GM10847 (cell line): ENCODE results near the gene STARD5.
A peak's percentile ranks its signal among the peaks of the same experiment; 100 is the strongest.

Experiments used
- POLR2A ChIP-seq: IDR thresholded peaks from 2 replicates; pipeline ENCODE4 v1.6.1; 2011; ENCODE audit not compliant: insufficient read length; ENCODE audit errors: extremely low read depth

The STARD5 gene

GRCh38 chr15:81303244-81304225 lies 20.4 kb downstream of the STARD5 start:
- TF ChIP-seq POLR2A = no peak

DNA sequence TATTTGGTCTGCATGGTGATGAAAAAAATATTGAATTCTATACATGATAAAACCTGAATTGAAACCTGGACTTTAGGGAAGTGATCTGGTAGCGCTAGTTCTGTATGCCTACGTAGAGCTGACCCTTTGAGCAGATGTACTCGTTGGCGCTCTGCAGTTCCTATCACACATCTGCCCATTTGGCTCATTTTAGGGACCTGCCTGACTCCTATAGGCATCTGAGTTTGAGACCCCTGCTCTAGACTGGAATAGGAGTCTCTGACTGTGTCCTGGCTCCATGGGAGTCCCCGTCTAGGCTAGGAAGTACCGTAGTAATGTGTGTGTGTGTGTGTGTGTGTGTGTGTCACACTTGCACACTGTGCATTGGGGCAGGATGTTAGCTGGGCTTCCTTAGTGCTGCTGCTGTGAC lies 21.2 kb downstream of the STARD5 start:
- TF ChIP-seq POLR2A = no peak

DNA sequence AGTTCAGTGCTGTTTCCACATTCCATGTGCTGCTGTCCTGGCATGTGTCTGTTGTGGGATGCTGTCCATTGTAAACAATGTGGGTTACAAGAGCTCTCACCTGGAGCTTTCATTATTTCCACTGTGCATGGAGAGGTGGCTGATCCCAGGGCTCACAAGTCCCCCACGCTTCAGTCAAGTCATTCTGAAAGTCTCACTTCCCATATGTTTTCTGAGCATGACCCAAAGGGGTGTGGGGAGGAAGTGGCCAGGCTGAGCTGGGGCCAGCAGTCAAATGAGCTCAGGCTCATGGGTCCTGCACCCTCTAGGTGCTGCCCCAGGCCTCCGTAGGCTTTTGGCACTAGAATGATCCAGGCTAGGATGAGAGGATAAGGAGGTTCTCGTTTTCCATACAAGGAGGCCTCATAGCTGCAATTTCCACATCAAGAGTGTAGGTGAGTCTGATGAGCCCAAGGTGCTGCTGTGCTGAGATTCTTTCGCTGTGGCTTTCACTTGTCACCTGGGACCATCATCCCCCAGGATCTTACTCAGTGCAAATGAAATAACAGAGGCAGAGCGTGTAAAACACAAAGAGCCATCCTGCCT lies 22.0 kb downstream of the STARD5 start:
- TF ChIP-seq POLR2A = no peak

DNA sequence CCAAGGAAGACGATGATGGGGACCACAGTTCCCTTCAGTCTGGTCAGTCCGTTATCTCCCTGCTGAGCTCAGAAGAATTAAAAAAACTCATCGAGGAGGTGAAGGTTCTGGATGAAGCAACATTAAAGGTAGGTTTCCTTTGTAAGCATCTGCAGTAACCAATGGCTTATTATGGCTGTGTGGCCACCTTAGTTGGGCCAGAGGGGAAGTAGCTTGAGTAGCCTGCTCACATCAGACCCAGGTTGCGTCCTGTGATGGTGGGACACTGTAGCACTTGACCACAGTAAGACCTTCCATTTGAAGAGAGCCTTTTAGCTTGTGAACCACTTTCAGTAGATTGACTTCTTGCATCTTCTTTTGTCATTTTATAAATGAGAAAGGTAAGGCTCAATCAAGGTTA lies 22.6 kb downstream of the STARD5 start:
- TF ChIP-seq POLR2A = no peak

DNA sequence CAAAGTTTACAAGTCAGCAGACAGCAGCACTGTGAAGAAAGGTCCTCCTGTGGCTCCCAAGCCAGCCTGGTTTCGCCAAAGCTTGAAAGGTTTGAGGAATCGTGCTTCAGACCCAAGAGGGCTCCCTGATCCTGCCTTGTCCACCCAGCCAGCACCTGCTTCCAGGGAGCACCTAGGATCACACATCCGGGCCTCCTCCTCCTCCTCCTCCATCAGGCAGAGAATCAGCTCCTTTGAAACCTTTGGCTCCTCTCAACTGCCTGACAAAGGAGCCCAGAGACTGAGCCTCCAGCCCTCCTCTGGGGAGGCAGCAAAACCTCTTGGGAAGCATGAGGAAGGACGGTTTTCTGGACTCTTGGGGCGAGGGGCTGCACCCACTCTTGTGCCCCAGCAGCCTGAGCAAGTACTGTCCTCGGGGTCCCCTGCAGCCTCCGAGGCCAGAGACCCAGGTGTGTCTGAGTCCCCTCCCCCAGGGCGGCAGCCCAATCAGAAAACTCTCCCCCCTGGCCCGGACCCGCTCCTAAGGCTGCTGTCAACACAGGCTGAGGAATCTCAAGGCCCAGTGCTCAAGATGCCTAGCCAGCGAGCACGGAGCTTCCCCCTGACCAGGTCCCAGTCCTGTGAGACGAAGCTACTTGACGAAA lies 24.2 kb downstream of the STARD5 start:
- no peak for TF ChIP-seq POLR2A

DNA sequence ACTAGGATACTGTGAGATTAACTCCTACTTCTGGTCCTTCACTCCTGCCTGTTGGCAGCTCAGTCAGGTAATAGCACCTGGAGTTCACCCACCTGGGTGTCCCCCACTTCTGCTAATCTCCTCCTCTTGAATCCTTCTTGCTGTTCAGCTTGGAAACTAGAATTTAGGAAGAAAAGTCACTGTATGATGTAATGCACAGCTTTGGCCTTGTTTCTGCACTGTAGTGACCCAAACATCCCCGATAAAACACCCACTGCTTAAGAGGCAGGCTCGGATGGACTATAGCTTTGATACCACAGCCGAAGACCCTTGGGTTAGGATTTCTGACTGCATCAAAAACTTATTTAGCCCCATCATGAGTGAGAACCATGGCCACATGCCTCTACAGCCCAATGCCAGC lies 24.8 kb downstream of the STARD5 start:
- no peak for TF ChIP-seq POLR2A

DNA sequence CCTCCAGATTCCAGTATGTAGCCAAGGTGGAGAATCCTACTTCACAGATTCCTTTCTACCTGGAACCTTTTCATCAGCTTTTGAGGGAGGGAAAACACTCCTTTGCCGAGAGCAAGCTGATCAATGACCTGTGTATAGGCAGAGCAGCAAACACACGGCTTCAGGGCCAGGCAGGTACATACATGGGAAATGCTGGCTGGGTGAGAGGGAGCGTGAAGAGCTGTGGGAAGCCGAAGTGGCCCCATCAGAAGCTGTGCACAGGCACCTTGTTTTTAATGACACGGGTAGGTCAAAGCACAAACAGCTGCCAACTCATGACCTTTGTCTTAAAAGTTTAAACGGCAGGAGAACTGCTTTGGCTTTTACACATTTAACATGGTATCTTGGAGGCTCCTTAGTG lies 25.3 kb downstream of the STARD5 start:
- TF ChIP-seq POLR2A = no peak

- no peak for TF ChIP-seq POLR2A
Observed at GRCh38 chr15:81297603-81298575, 26.1 kb downstream of the STARD5 start.

- TF ChIP-seq POLR2A = no peak
Observed at GRCh38 chr15:81297147-81297572, 26.8 kb downstream of the STARD5 start.

GRCh38 chr15:81296673-81297072 lies 27.3 kb downstream of the STARD5 start:
- peak; percentile 30 for TF ChIP-seq POLR2A

DNA sequence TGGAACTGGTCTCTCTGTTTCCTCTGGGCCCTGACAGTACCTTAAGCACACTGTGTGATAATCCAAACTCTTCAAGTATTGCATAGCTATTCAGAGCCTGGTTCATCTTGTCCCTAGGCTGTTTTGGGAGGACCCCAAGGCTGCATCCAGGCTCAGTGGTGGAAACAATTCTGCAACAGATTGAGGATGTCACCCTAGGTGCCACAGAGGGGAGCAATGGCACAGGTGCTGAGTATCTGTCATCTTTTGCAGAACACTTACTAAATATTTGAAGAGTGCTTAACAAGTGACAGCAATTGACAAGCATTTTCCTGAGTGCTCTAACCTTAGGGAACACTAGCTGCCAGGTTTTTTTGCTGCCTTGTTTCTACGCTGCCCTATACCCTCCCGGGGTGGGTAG lies 27.8 kb downstream of the STARD5 start:
- TF ChIP-seq POLR2A = no peak

- TF ChIP-seq POLR2A = no peak
Observed at GRCh38 chr15:81295486-81296121, 28.3 kb downstream of the STARD5 start.

GRCh38 chr15:81294516-81294880 lies 29.4 kb downstream of the STARD5 start:
- TF ChIP-seq POLR2A = no peak

DNA sequence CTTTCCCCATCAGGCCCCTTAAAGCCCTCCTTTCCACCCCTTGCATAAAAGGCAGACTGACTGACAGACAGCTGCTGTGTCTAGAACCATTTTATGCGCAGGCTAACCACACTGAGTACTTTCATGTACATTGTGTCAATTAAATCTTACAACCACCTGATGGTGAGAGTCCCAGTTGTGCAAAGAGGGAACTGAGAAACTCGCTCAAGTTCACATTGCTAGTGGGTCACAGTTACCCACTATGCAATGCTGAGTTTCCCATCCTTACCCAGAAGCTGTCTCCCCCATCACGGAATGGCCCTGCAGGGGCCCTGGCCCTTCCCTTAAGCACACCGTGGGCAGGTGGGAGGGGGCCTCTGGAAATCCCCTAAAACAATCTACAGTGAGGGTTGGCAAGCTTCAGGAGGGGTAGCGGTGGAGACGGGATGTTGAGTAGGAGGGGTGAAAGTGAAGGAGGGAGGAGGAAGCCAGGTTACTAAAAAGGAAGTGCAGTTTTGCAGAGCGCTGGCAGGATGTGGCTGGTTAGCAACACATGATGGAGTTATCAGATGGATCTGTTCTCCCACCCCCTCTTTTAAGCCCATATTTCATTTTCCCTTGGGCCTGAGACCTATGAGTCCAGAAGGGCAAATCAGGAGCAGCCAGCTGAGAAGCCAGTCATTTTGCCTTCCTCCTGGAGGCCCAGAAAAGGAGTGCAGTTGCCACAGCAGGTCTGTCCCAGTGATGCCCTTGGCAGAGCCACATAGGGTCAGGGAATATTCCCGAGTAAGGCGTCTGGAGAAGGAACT lies 30.0 kb downstream of the STARD5 start:
- peak; percentile 23 for TF ChIP-seq POLR2A
